ENCODE measurements around the gene SH3PXD2A. TPM values are rescaled to one million over a fixed set of nuclear protein-coding genes. Genes with fewer than 3 reads are reported as not detected.

SH3PXD2A gene
- total RNA-seq, 2 experiments from 2014 or later: 8.6 TPM

- CTCF ChIA-PET: interaction anchor here (1.1 kb wide), 1 partner anchor 86 kb away, joined by 5 read pairs; no protein-coding TSS in a partner anchor
- POLR2A ChIA-PET: no interaction called here
These were observed 255.1 kb downstream of the SH3PXD2A start for GRCh38 chr10:103600325-103600724.

GRCh38 chr10:103599907-103600306 lies 255.5 kb downstream of the SH3PXD2A start:
- POLR2A ChIA-PET: no interaction called here
- CTCF ChIA-PET: no interaction called here

- ChIA-PET CTCF (no interaction called here), POLR2A (no interaction called here)
These were observed 256.2 kb downstream of the SH3PXD2A start for GRCh38 chr10:103599211-103599610.

GRCh38 chr10:103598654-103599115 lies 256.7 kb downstream of the SH3PXD2A start:
- ChIA-PET CTCF (no interaction called here), POLR2A (no interaction called here)

GRCh38 chr10:103597003-103597402 lies 258.4 kb downstream of the SH3PXD2A start:
- ChIA-PET CTCF (no interaction called here), POLR2A (no interaction called here)

GRCh38 chr10:103595933-103596726 lies 259.2 kb downstream of the SH3PXD2A start:
- ChIA-PET POLR2A (no interaction called here), CTCF (no interaction called here)

GRCh38 chr10:103593022-103593570 lies 262.3 kb downstream of the SH3PXD2A start:
- CTCF ChIA-PET: interaction anchor here (0.6 to 2.3 kb wide), 11 partner anchors 12 to 234 kb away, joined by 3 to 12 read pairs (median 3); no protein-coding TSS in a partner anchor
- POLR2A ChIA-PET: interaction anchor here (0.6 kb wide), 1 partner anchor 12 kb away, joined by 3 read pairs; no protein-coding TSS in a partner anchor

GRCh38 chr10:103592186-103593021 lies 263.0 kb downstream of the SH3PXD2A start:
- ChIA-PET POLR2A (interaction anchor here (0.6 kb wide), 1 partner anchor 12 kb away, joined by 3 read pairs; no protein-coding TSS in a partner anchor), CTCF (interaction anchor here (0.6 to 2.3 kb wide), 12 partner anchors 12 to 130 kb away, joined by 3 to 12 read pairs (median 3); no protein-coding TSS in a partner anchor)

GRCh38 chr10:103590744-103591291 lies 264.6 kb downstream of the SH3PXD2A start:
- ChIA-PET CTCF (interaction anchor here (0.9 kb wide), 1 partner anchor 174 kb away, joined by 3 read pairs; no protein-coding TSS in a partner anchor), POLR2A (no interaction called here)

- POLR2A ChIA-PET: no interaction called here
- CTCF ChIA-PET: interaction anchor here (1.7 kb wide), 1 partner anchor 95 kb away, joined by 4 read pairs; no protein-coding TSS in a partner anchor
These were observed 265.3 kb downstream of the SH3PXD2A start for GRCh38 chr10:103590060-103590459.

GRCh38 chr10:103589074-103589630 lies 266.2 kb downstream of the SH3PXD2A start:
- ChIA-PET POLR2A (no interaction called here), CTCF (interaction anchor here (1.2 to 1.7 kb wide), 2 partner anchors 96 to 98 kb away, joined by 3 to 4 read pairs; no protein-coding TSS in a partner anchor)

GRCh38 chr10:103587073-103587472 lies 268.3 kb downstream of the SH3PXD2A start:
- ChIA-PET CTCF (interaction anchor here (1.3 kb wide), 1 partner anchor 99 kb away, joined by 4 read pairs; no protein-coding TSS in a partner anchor), POLR2A (no interaction called here)

GRCh38 chr10:103585011-103585405 lies 270.4 kb downstream of the SH3PXD2A start:
- POLR2A ChIA-PET: interaction anchor here (0.7 to 0.8 kb wide), 2 partner anchors 76 to 90 kb away, joined by 3 to 5 read pairs; no protein-coding TSS in a partner anchor
- CTCF ChIA-PET: interaction anchor here (0.8 to 1.1 kb wide), 2 partner anchors 11 to 100 kb away, joined by 3 read pairs; no protein-coding TSS in a partner anchor

GRCh38 chr10:103584216-103585010 lies 271.0 kb downstream of the SH3PXD2A start:
- POLR2A ChIA-PET: interaction anchor here (0.6 to 0.8 kb wide), 3 partner anchors 76 to 941 kb away, joined by 3 to 5 read pairs (median 5); no protein-coding TSS in a partner anchor
- CTCF ChIA-PET: interaction anchor here (0.8 to 1.1 kb wide), 2 partner anchors 10 to 101 kb away, joined by 3 read pairs; no protein-coding TSS in a partner anchor

GRCh38 chr10:103583871-103584215 lies 271.5 kb downstream of the SH3PXD2A start:
- POLR2A ChIA-PET: no interaction called here
- CTCF ChIA-PET: no interaction called here

- CTCF ChIA-PET: no interaction called here
- POLR2A ChIA-PET: interaction anchor here (0.6 kb wide), 1 partner anchor 615 kb away, joined by 11 read pairs; no protein-coding TSS in a partner anchor
These were observed 272.8 kb downstream of the SH3PXD2A start for GRCh38 chr10:103582331-103583123.

GRCh38 chr10:103581499-103581898 lies 273.9 kb downstream of the SH3PXD2A start:
- ChIA-PET POLR2A (no interaction called here), CTCF (interaction anchor here (1.3 kb wide), 1 partner anchor 11 kb away, joined by 5 read pairs; no protein-coding TSS in a partner anchor)
